ENCODE data around the gene HYAL3. TPM values are rescaled to one million over a fixed set of nuclear protein-coding genes. Genes with fewer than 3 reads are reported as not detected.

The HYAL3 gene
- total and polyA plus RNA-seq, 2 of the 13 experiments (the other 11 are each of a cell fraction or from before 2014, with no cell fraction given), result 5.5 to 10.4 TPM

DNA sequence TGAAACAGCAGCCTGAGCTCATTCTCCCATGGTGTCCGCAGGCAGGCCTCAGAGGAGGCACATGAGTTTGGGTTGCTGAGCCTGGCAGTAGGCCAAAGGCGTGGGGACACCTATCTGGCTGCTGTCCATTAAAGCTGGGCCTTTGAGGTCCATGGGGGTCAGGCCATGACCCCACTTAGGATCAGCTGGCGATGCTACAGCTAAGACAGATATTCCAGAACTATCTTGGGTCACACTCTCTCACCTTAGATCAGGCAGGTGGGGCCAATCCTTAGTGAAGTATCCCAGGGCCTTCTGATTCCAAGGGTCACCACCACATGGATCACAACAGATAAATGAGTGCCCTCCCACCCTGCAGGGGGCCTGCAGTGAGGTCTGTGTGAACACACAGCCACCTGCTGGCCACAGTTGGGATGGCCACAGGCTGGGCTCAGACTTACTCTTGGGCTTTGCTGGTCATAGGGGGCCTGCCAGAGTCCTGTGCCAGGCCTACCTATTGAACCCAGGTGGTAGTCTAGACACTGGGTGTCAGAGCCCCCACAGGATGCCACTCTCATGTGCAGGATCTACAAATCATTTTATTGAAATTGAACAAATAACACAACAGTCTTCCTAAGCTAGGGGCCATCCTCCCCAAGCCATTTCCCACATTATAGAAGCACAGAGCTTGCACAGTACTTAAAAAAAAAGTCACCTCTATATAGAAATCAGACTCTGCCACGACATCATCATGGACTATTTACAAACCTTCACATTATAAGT, 25.3 kb upstream of the HYAL3 start (continued):
- peak; percentile 25; the same call in 1 of the 2 replicates for TF ChIP-seq TARDBP (CRISPR knock-in tag; IDR thresholded peaks at IDR 0.05)
- no peak for TF ChIP-seq CEBPG (CRISPR knock-in tag; IDR thresholded peaks at IDR 0.05)
- no peak for TF ChIP-seq ZNF451 (CRISPR knock-in tag; IDR thresholded peaks at IDR 0.05)
- TF ChIP-seq STAG1 (CRISPR knock-in tag; IDR thresholded peaks at IDR 0.05), result peak; percentile 95
- no peak for TF ChIP-seq EP300 (IDR thresholded peaks at IDR 0.05; ENCODE audit: low read depth in 2 of 2, low read length in 2 of 2)
- TF ChIP-seq EP300 (CRISPR knock-in tag; IDR thresholded peaks at IDR 0.05; ENCODE audit: borderline replicate concordance), result 0 out of 2 replicates have a peak, but pooled peaks have one; percentile 25
- no peak for TF ChIP-seq ZMYM3 (CRISPR knock-in tag; IDR thresholded peaks at IDR 0.05)
- TF ChIP-seq, protein P1, sequence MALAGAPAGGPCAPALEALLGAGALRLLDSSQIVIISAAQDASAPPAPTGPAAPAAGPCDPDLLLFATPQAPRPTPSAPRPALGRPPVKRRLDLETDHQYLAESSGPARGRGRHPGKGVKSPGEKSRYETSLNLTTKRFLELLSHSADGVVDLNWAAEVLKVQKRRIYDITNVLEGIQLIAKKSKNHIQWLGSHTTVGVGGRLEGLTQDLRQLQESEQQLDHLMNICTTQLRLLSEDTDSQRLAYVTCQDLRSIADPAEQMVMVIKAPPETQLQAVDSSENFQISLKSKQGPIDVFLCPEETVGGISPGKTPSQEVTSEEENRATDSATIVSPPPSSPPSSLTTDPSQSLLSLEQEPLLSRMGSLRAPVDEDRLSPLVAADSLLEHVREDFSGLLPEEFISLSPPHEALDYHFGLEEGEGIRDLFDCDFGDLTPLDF (CRISPR knock-in tag; IDR thresholded peaks at IDR 0.05), result no peak
- peak; percentile 57; the same call in 1 of the 2 replicates for TF ChIP-seq KDM5B (CRISPR knock-in tag; IDR thresholded peaks at IDR 0.05; ENCODE audit: borderline replicate concordance)
- no peak for TF ChIP-seq CBX1 (IDR thresholded peaks at IDR 0.05; ENCODE audit: low read depth)
- no peak for TF ChIP-seq SMAD9 (CRISPR knock-in tag; IDR thresholded peaks at IDR 0.05)
- no peak for TF ChIP-seq TCF7 (IDR thresholded peaks at IDR 0.05; ENCODE audit: low read depth)
- TF ChIP-seq ZNF276 (CRISPR knock-in tag; IDR thresholded peaks at IDR 0.05; ENCODE audit: low read depth), result 0 out of 2 replicates have a peak, but pooled peaks have one; percentile 46
- TF ChIP-seq SAP130 (CRISPR knock-in tag; IDR thresholded peaks at IDR 0.05; ENCODE audit: low read depth), result peak; percentile 69; the same call in 1 of the 2 replicates
- TF ChIP-seq ETS1 (CRISPR knock-in tag; IDR thresholded peaks at IDR 0.05), result no peak
- TF ChIP-seq NR2C2 (CRISPR knock-in tag; IDR thresholded peaks at IDR 0.05; ENCODE audit: borderline replicate concordance), result peak; percentile 61; the same call in 1 of the 2 replicates
- TF ChIP-seq, protein P2, sequence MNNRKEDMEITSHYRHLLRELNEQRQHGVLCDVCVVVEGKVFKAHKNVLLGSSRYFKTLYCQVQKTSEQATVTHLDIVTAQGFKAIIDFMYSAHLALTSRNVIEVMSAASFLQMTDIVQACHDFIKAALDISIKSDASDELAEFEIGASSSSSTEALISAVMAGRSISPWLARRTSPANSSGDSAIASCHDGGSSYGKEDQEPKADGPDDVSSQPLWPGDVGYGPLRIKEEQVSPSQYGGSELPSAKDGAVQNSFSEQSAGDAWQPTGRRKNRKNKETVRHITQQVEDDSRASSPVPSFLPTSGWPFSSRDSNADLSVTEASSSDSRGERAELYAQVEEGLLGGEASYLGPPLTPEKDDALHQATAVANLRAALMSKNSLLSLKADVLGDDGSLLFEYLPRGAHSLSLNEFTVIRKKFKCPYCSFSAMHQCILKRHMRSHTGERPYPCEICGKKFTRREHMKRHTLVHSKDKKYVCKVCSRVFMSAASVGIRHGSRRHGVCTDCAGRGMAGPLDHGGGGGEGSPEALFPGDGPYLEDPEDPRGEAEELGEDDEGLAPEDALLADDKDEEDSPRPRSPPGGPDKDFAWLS (CRISPR knock-in tag; IDR thresholded peaks at IDR 0.05; ENCODE audit: borderline replicate concordance), result no peak
- no peak for TF ChIP-seq NFRKB (IDR thresholded peaks at IDR 0.05)
- no peak for TF ChIP-seq MBD4 (IDR thresholded peaks at IDR 0.05; ENCODE audit: borderline replicate concordance, low read length)
- TF ChIP-seq, protein P3, sequence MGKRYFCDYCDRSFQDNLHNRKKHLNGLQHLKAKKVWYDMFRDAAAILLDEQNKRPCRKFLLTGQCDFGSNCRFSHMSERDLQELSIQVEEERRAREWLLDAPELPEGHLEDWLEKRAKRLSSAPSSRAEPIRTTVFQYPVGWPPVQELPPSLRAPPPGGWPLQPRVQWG (CRISPR knock-in tag; IDR thresholded peaks at IDR 0.05; ENCODE audit: borderline replicate concordance, low read depth), result no peak
- TF ChIP-seq, protein P4, sequence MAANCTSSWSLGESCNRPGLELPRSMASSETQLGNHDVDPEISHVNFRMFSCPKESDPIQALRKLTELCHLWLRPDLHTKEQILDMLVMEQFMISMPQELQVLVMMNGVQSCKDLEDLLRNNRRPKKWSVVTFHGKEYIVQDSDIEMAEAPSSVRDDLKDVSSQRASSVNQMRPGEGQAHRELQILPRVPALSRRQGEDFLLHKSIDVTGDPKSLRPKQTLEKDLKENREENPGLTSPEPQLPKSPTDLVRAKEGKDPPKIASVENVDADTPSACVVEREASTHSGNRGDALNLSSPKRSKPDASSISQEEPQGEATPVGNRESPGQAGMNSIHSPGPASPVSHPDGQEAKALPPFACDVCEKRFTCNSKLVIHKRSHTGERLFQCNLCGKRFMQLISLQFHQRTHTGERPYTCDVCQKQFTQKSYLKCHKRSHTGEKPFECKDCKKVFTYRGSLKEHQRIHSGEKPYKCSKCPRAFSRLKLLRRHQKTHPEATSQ (CRISPR knock-in tag; IDR thresholded peaks at IDR 0.05; ENCODE audit: borderline replicate concordance), result no peak
- peak in 1 of 2 experiments; percentile 65; a peak in 2 of 4 replicates for TF ChIP-seq NR2F1 (CRISPR knock-in tag; IDR thresholded peaks at IDR 0.05)
